ENCODE measurements around the gene SHH. TPM values are rescaled to one million over a fixed set of nuclear protein-coding genes. Genes with fewer than 3 reads are reported as not detected.

SHH gene
- total and polyA plus RNA-seq, 12 donors, result not detected

- ATAC-seq (no peak), DNase-seq (no peak)
- peaks cover 0 to 15% (median 0%) of the 10 kb centered on the region in 9 donors for H3K36me3 ChIP-seq
- H3K27ac ChIP-seq, result peak overlapping the region in 1 of 10 donors; percentile 24
- TF ChIP-seq CTCF (IDR thresholded peaks at IDR 0.05), result no peak
- intact Hi-C loops (cut with DNase I), result no loop called here
- H3K4me1 ChIP-seq, result peaks cover 0 to 78% (median 60%) of the 10 kb centered on the region in 9 donors
- H3K9me3 ChIP-seq, result peaks cover 0 to 3% (median 0%) of the 10 kb centered on the region in 11 donors
- no peaks in the 10 kb centered on the region for H3K27me3 ChIP-seq
- H3K4me3 ChIP-seq, result no peak overlapping the region
- WGBS, 2 donors, result 75 to 79% methylated on average over 9 of the region's 9 CpGs
These were observed 59.4 kb downstream of the SHH start for GRCh38 chr7:155752756-155753445.

- H3K4me1 ChIP-seq, result peaks cover 0 to 88% (median 67%) of the 10 kb centered on the region in 9 donors
These were observed 60.9 kb downstream of the SHH start for GRCh38 chr7:155751409-155751808.

GRCh38 chr7:155750255-155751125, 61.8 kb downstream of the SHH start:
- Histone ChIP-seq H3K4me3 (no peak overlapping the region), H3K36me3 (peaks cover 0 to 37% (median 3%) of the 10 kb centered on the region in 9 donors), H3K9me3 (no peaks in the 10 kb centered on the region), H3K27me3 (no peaks in the 10 kb centered on the region), H3K4me1 (peaks cover 0 to 91% (median 63%) of the 10 kb centered on the region in 9 donors), H3K27ac (no peak overlapping the region)
- intact Hi-C loops (cut with DNase I), result no loop called here
- DNase-seq (no peak), ATAC-seq (no peak)
- TF ChIP-seq CTCF (IDR thresholded peaks at IDR 0.05), result no peak
- 81 to 85% methylated on average over 5 of the region's 5 CpGs for WGBS, 2 donors

More at GRCh38 chr7:155751409-155751808, 60.9 kb downstream of the SHH start:
- ATAC-seq, result no peak
- intact Hi-C loops (cut with DNase I), result no loop called here
- Histone ChIP-seq H3K9me3 (no peaks in the 10 kb centered on the region), H3K27ac (no peak overlapping the region), H3K4me3 (no peak overlapping the region), H3K36me3 (peaks cover 0 to 28% (median 3%) of the 10 kb centered on the region in 9 donors), H3K27me3 (no peaks in the 10 kb centered on the region)
- DNase-seq, result no peak
- WGBS, 2 donors, result 91 to 92% methylated on average over 4 of the region's 4 CpGs
- no peak for TF ChIP-seq CTCF (IDR thresholded peaks at IDR 0.05)

Other genes starting within 250 kb of the SHH start
- gene RBM33, start 167.8 kb downstream of the SHH start, total RNA-seq, result 10 to 100 TPM; 30.5 to 44.6 (median 36.0) TPM
- gene RBM33, start 167.8 kb downstream of the SHH start, polyA plus RNA-seq, result 10 to 100 TPM in 1 of 2 donors, 1 to 10 TPM in 1; 9.5 to 25.8 TPM